GM12878 (cell line): ENCODE data around the gene FOSL1. TPM values are rescaled to one million over a fixed set of nuclear protein-coding genes. Genes with fewer than 3 reads are reported as not detected.

Experiments
- BACH1 ChIP-seq: fragments of 450-650 bp; IDR thresholded peaks from 2 replicates; pipeline ENCODE4 v1.6.1; 2017; ENCODE audit warnings: mild to moderate bottlenecking, borderline replicate concordance
- GATAD2B ChIP-seq: fragments of 450-650 bp; conservative IDR thresholded peaks from 2 replicates; pipeline ENCODE4 v1.6.1; 2017; ENCODE audit warnings: low read depth, mild to moderate bottlenecking, moderate library complexity
- IKZF2 ChIP-seq, 2 experiments: fragments of 450-650 bp; IDR thresholded peaks; 2 replicates each; pipeline ENCODE4 v1.6.1; 2017; ENCODE audit warnings: mild to moderate bottlenecking in 2 of 2, moderate library complexity in 2 of 2
- LARP7 ChIP-seq: fragments of 450-650 bp; IDR thresholded peaks from 2 replicates; pipeline ENCODE4 v1.6.1; 2017; ENCODE audit warnings: mild to moderate bottlenecking
- MXI1 ChIP-seq: fragments of 150-350 bp; IDR thresholded peaks from 2 replicates; pipeline ENCODE4 v1.6.1; 2011; ENCODE audit warnings: low read depth, mild to moderate bottlenecking, inconsistent platforms, low read length, improper control_type of control experiment
- POLR2AphosphoS5 ChIP-seq: IDR thresholded peaks from 2 replicates; pipeline ENCODE4 v1.6.1; 2011; ENCODE audit warnings: mild to moderate bottlenecking, low read length, inconsistent platforms
- SMAD5 ChIP-seq: IDR thresholded peaks from 2 replicates; pipeline ENCODE4 v1.6.1; 2016; ENCODE audit warnings: antibody characterized with exemption, low read depth
- SP1 ChIP-seq: IDR thresholded peaks from one replicate; pipeline ENCODE4 v1.6.1; 2011; ENCODE audit warnings: low read depth, low read length
- SRF ChIP-seq, 2 experiments: IDR thresholded peaks; 2 replicates each; pipeline ENCODE4 v1.6.1; 2011; ENCODE audit warnings: low read depth in 2 of 2, low read length in 2 of 2, mild to moderate bottlenecking in 1 of 2, moderate library complexity in 1 of 2
- ZNF207 ChIP-seq: fragments of 450-650 bp; IDR thresholded peaks from 2 replicates; pipeline ENCODE4 v1.6.1; 2014; ENCODE audit warnings: antibody characterized with exemption, mild to moderate bottlenecking, borderline replicate concordance
- polyA plus RNA-seq, 11 experiments: library from polyadenylated mRNA; depleted of rRNA in 4 of 11; unstranded in 6 of 11; stranded (reverse) in 5 of 11; fragments of >200 nt; fragmentation: Nextera tagmentation in 4 of 11; fragmentation: Illumina TruSeq in 1 of 11; extraction: Ambion mirVana in 4 of 11; extraction: Trizol in 1 of 11; gene quantifications; 1 replicate in 1 of 11; 2 replicates in 10 of 11; pipeline versions ENCODE4 v1.2.1 to v1.2.3, GENCODE V29; 2011 to 2016; ENCODE audit warnings: inconsistent platforms in 2 of 11, missing spikeins in 2 of 11, low read depth in 1 of 11
- total RNA-seq, 4 experiments: library from RNA; depleted of rRNA in 3 of 4; stranded (reverse); fragments of >200 nt in 3 of 4; fragmentation: Illumina TruSeq in 1 of 4; extraction: Trizol in 1 of 4; gene quantifications; 2 replicates each; pipeline versions ENCODE4 v1.2.1 to v1.2.3, GENCODE V29; 2013 to 2021
- TF ChIP-seq, protein P1 (sequence below): fragments of 450-650 bp; IDR thresholded peaks from 2 replicates; pipeline ENCODE4 v1.6.1; 2017; ENCODE audit warnings: mild to moderate bottlenecking, low read depth, inconsistent platforms; ENCODE audit not compliant: poor library complexity, severe bottlenecking
- TF ChIP-seq, protein P2 (sequence below): fragments of 450-650 bp; IDR thresholded peaks from 2 replicates; pipeline ENCODE4 v1.6.1; 2017; ENCODE audit warnings: mild to moderate bottlenecking, moderate library complexity
- TF ChIP-seq, protein P3 (sequence below): fragments of 150-350 bp; IDR thresholded peaks from 2 replicates; pipeline ENCODE4 v1.6.1; 2014; ENCODE audit warnings: mild to moderate bottlenecking, low read depth, low read length
- TF ChIP-seq, protein P4 (sequence below): fragments of 450-650 bp; formaldehyde crosslinking; IDR thresholded peaks from 2 replicates; pipeline ENCODE4 v1.4.0; 2020; ENCODE audit warnings: mild to moderate bottlenecking, moderate library complexity
- TF ChIP-seq, protein P5 (sequence below): IDR thresholded peaks from 2 replicates; pipeline ENCODE4 v1.6.1; 2011; ENCODE audit warnings: borderline replicate concordance, low read depth, mild to moderate bottlenecking, moderate library complexity, mixed read lengths, low read length; ENCODE audit not compliant: insufficient read depth; ENCODE audit errors: extremely low read length

Gene FOSL1
- total and polyA plus RNA-seq, 10 of the 15 experiments (the other 5 are each of a cell fraction or from before 2014, with no cell fraction given), result 0.82 to 5.4 (median 2.1) TPM

DNA sequence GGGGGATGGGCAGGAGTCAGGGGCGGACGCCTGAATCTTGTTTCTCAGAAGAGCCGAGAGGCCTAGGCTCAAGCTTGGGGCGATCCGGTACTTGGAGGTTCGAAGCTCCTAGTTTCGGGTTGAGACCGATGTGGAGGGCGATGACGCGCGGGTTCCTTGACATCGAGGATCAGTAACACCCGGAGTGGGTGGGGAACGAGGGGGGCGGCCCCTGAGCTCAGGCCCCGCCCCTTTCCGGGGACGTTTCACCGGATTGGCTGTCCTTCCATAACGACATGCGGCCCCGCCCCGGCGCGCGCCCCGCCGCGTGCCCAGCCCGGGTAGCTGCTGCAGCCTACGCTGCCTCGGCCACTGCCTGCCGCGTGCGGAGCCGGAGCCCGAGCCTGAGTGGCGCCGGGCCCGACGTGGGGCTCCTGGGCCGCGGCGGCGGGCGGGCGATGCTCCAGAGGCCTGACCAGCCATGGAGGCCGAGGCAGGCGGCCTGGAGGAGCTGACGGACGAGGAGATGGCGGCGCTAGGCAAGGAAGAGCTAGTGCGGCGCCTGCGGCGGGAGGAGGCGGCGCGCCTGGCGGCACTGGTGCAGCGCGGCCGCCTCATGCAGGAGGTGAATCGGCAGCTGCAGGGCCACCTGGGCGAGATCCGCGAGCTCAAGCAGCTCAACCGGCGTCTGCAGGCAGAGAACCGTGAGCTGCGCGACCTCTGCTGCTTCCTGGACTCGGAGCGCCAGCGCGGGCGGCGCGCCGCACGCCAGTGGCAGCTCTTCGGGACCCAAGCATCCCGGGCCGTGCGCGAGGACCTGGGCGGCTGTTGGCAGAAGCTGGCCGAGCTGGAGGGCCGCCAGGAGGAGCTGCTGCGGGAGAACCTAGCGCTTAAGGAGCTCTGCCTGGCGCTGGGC, 9.6 kb downstream of the FOSL1 start, which contains the start of gene CCDC85B (continued):
- TF ChIP-seq, protein P1, sequence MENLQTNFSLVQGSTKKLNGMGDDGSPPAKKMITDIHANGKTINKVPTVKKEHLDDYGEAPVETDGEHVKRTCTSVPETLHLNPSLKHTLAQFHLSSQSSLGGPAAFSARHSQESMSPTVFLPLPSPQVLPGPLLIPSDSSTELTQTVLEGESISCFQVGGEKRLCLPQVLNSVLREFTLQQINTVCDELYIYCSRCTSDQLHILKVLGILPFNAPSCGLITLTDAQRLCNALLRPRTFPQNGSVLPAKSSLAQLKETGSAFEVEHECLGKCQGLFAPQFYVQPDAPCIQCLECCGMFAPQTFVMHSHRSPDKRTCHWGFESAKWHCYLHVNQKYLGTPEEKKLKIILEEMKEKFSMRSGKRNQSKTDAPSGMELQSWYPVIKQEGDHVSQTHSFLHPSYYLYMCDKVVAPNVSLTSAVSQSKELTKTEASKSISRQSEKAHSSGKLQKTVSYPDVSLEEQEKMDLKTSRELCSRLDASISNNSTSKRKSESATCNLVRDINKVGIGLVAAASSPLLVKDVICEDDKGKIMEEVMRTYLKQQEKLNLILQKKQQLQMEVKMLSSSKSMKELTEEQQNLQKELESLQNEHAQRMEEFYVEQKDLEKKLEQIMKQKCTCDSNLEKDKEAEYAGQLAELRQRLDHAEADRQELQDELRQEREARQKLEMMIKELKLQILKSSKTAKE, result no peak
- TF ChIP-seq, protein P2, sequence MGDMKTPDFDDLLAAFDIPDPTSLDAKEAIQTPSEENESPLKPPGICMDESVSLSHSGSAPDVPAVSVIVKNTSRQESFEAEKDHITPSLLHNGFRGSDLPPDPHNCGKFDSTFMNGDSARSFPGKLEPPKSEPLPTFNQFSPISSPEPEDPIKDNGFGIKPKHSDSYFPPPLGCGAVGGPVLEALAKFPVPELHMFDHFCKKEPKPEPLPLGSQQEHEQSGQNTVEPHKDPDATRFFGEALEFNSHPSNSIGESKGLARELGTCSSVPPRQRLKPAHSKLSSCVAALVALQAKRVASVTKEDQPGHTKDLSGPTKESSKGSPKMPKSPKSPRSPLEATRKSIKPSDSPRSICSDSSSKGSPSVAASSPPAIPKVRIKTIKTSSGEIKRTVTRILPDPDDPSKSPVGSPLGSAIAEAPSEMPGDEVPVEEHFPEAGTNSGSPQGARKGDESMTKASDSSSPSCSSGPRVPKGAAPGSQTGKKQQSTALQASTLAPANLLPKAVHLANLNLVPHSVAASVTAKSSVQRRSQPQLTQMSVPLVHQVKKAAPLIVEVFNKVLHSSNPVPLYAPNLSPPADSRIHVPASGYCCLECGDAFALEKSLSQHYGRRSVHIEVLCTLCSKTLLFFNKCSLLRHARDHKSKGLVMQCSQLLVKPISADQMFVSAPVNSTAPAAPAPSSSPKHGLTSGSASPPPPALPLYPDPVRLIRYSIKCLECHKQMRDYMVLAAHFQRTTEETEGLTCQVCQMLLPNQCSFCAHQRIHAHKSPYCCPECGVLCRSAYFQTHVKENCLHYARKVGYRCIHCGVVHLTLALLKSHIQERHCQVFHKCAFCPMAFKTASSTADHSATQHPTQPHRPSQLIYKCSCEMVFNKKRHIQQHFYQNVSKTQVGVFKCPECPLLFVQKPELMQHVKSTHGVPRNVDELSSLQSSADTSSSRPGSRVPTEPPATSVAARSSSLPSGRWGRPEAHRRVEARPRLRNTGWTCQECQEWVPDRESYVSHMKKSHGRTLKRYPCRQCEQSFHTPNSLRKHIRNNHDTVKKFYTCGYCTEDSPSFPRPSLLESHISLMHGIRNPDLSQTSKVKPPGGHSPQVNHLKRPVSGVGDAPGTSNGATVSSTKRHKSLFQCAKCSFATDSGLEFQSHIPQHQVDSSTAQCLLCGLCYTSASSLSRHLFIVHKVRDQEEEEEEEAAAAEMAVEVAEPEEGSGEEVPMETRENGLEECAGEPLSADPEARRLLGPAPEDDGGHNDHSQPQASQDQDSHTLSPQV, result peak; percentile 91
- peak; percentile 79; the same call in 1 of the 2 replicates for TF ChIP-seq GATAD2B
- TF ChIP-seq MXI1, result peak; percentile 85
- TF ChIP-seq POLR2AphosphoS5, result peak; percentile 90
- peak; percentile 89 for TF ChIP-seq LARP7
- peak; percentile 91; the same call in 1 of the 2 replicates for TF ChIP-seq BACH1
- TF ChIP-seq, protein P3, sequence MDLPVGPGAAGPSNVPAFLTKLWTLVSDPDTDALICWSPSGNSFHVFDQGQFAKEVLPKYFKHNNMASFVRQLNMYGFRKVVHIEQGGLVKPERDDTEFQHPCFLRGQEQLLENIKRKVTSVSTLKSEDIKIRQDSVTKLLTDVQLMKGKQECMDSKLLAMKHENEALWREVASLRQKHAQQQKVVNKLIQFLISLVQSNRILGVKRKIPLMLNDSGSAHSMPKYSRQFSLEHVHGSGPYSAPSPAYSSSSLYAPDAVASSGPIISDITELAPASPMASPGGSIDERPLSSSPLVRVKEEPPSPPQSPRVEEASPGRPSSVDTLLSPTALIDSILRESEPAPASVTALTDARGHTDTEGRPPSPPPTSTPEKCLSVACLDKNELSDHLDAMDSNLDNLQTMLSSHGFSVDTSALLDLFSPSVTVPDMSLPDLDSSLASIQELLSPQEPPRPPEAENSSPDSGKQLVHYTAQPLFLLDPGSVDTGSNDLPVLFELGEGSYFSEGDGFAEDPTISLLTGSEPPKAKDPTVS, result no peak
- TF ChIP-seq SRF (IDR thresholded peaks at IDR 0.05; ENCODE audit: low read depth in 2 of 2, low read length in 2 of 2), result 0 out of 4 replicates have a peak, but pooled peaks of 1 of the 2 experiments have one; percentile 35
- peak; percentile 78 for TF ChIP-seq SP1
- TF ChIP-seq IKZF2 (IDR thresholded peaks at IDR 0.05), result peak; percentile 36 to 48; a peak in 1 of 4 replicates
- TF ChIP-seq ZNF207, result peak; percentile 60; the same call in 1 of the 2 replicates
- peak; percentile 72; the same call in 1 of the 2 replicates for TF ChIP-seq SMAD5
- TF ChIP-seq, protein P4, sequence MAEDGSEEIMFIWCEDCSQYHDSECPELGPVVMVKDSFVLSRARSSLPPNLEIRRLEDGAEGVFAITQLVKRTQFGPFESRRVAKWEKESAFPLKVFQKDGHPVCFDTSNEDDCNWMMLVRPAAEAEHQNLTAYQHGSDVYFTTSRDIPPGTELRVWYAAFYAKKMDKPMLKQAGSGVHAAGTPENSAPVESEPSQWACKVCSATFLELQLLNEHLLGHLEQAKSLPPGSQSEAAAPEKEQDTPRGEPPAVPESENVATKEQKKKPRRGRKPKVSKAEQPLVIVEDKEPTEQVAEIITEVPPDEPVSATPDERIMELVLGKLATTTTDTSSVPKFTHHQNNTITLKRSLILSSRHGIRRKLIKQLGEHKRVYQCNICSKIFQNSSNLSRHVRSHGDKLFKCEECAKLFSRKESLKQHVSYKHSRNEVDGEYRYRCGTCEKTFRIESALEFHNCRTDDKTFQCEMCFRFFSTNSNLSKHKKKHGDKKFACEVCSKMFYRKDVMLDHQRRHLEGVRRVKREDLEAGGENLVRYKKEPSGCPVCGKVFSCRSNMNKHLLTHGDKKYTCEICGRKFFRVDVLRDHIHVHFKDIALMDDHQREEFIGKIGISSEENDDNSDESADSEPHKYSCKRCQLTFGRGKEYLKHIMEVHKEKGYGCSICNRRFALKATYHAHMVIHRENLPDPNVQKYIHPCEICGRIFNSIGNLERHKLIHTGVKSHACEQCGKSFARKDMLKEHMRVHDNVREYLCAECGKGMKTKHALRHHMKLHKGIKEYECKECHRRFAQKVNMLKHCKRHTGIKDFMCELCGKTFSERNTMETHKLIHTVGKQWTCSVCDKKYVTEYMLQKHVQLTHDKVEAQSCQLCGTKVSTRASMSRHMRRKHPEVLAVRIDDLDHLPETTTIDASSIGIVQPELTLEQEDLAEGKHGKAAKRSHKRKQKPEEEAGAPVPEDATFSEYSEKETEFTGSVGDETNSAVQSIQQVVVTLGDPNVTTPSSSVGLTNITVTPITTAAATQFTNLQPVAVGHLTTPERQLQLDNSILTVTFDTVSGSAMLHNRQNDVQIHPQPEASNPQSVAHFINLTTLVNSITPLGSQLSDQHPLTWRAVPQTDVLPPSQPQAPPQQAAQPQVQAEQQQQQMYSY (CRISPR knock-in tag), result peak; percentile 33; the same call in 1 of the 2 replicates
- TF ChIP-seq, protein P5, sequence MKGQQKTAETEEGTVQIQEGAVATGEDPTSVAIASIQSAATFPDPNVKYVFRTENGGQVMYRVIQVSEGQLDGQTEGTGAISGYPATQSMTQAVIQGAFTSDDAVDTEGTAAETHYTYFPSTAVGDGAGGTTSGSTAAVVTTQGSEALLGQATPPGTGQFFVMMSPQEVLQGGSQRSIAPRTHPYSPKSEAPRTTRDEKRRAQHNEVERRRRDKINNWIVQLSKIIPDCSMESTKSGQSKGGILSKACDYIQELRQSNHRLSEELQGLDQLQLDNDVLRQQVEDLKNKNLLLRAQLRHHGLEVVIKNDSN, result no peak
